Activated T-helper 1 cell treated with anti-CD3 and anti-CD28 coated beads, Interleukin-12 subunit alpha, Interleukin-12 subunit beta, Interleukin-2, Interleukin-4 antibody, amounts not matched to agents 30 ng/mL and 10 ng/mL and 1 ng/mL, durations not matched to agents 14 hours and 24 hours and 36 hours (primary cell): ENCODE data around the gene DNAH6. TPM values are rescaled to one million over a fixed set of nuclear protein-coding genes. Genes with fewer than 3 reads are reported as not detected.

Experiments
- DNase-seq: peaks from one replicate; pipeline ENCODE4 v3.0.0; 2021; ENCODE audit warnings: low spot score
- H3K27ac Mint-ChIP-seq: one replicate; pipeline ENCODE4 v1.8.0; 2021; ENCODE audit warnings: mild to moderate bottlenecking, mixed read lengths
- H3K27me3 Mint-ChIP-seq: one replicate; pipeline ENCODE4 v1.8.0; 2022; ENCODE audit warnings: mild to moderate bottlenecking, moderate library complexity, mixed read lengths; ENCODE audit not compliant: insufficient read depth
- H3K36me3 Mint-ChIP-seq: one replicate; pipeline ENCODE4 v1.8.0; 2021; ENCODE audit warnings: low read depth, mixed read lengths
- H3K4me1 Mint-ChIP-seq: one replicate; pipeline ENCODE4 v1.8.0; 2021; ENCODE audit warnings: low read depth, mixed read lengths
- H3K4me3 Mint-ChIP-seq: one replicate; pipeline ENCODE4 v1.8.0; 2021; ENCODE audit warnings: mild to moderate bottlenecking, moderate library complexity, mixed read lengths
- H3K9me3 Mint-ChIP-seq: one replicate; pipeline ENCODE4 v1.8.0; 2021; ENCODE audit warnings: mixed read lengths
- intact Hi-C: fragments of 100-400 bp; cut with micrococcal nuclease; formaldehyde crosslinking; loops from one replicate; pipeline ENCODE4 v1.15.1; 2024
- total RNA-seq: library from RNA; stranded (reverse); gene quantifications from 2 replicates; pipeline ENCODE4 v1.2.3, GENCODE V29; 2022

DNAH6 gene
- total RNA-seq, 1 donor from 2014 or later, result 0.16 TPM

- intact Hi-C loops, result no loop called here
- Mint-ChIP-seq H3K27me3 (no peaks in the 10 kb centered on the region), H3K9me3 (no peaks in the 10 kb centered on the region), H3K36me3 (peaks cover 12% of the 10 kb centered on the region), H3K27ac (no peak overlapping the region), H3K4me1 (peaks cover 38% of the 10 kb centered on the region), H3K4me3 (no peak overlapping the region)
- DNase-seq, result no peak
Observed at GRCh38 chr2:84786601-84787000, 270.3 kb downstream of the DNAH6 start.

GRCh38 chr2:84788027-84788426 is 271.7 kb downstream of the DNAH6 start:
- DNase-seq, result no peak
- Mint-ChIP-seq H3K4me3 (no peak overlapping the region), H3K36me3 (peaks cover 13% of the 10 kb centered on the region), H3K27ac (no peak overlapping the region), H3K27me3 (no peaks in the 10 kb centered on the region), H3K9me3 (peaks cover 13% of the 10 kb centered on the region), H3K4me1 (peaks cover 24% of the 10 kb centered on the region)
- intact Hi-C loops, result no loop called here

- DNase-seq, result no peak
- no peak overlapping the region for H3K4me3 Mint-ChIP-seq
- intact Hi-C loops, result no loop called here
- H3K4me1 Mint-ChIP-seq, result peaks cover 19% of the 10 kb centered on the region
- H3K9me3 Mint-ChIP-seq, result peaks cover 17% of the 10 kb centered on the region
- peaks cover 16% of the 10 kb centered on the region for H3K36me3 Mint-ChIP-seq
- no peaks in the 10 kb centered on the region for H3K27me3 Mint-ChIP-seq
- H3K27ac Mint-ChIP-seq, result no peak overlapping the region
Observed at GRCh38 chr2:84788498-84788897, 272.2 kb downstream of the DNAH6 start.

- Mint-ChIP-seq H3K9me3 (peaks cover 21% of the 10 kb centered on the region), H3K4me3 (no peak overlapping the region), H3K27ac (no peak overlapping the region), H3K36me3 (peaks cover 11% of the 10 kb centered on the region), H3K27me3 (no peaks in the 10 kb centered on the region), H3K4me1 (no peaks in the 10 kb centered on the region)
- intact Hi-C loops, result no loop called here
- no peak for DNase-seq
Observed at GRCh38 chr2:84792856-84793522, 276.7 kb downstream of the DNAH6 start.

GRCh38 chr2:84793641-84794040 is 277.3 kb downstream of the DNAH6 start:
- Mint-ChIP-seq H3K9me3 (peaks cover 21% of the 10 kb centered on the region), H3K27ac (no peak overlapping the region), H3K27me3 (no peaks in the 10 kb centered on the region), H3K4me1 (no peaks in the 10 kb centered on the region), H3K36me3 (peaks cover 6% of the 10 kb centered on the region), H3K4me3 (no peak overlapping the region)
- intact Hi-C loops, result no loop called here
- DNase-seq, result no peak

- intact Hi-C loops, result loop anchor here (2.0 kb wide), 2 partner anchors 14 to 36 kb away; no protein-coding TSS in a partner anchor
- H3K4me3 Mint-ChIP-seq, result no peak overlapping the region
- H3K27ac Mint-ChIP-seq, result no peak overlapping the region
- H3K36me3 Mint-ChIP-seq, result peaks cover 4% of the 10 kb centered on the region
- H3K9me3 Mint-ChIP-seq, result peaks cover 21% of the 10 kb centered on the region
- H3K4me1 Mint-ChIP-seq, result peaks cover 11% of the 10 kb centered on the region
- H3K27me3 Mint-ChIP-seq, result no peaks in the 10 kb centered on the region
- DNase-seq, result no peak
Observed at GRCh38 chr2:84796798-84797197, 280.5 kb downstream of the DNAH6 start.

- peaks cover 9% of the 10 kb centered on the region for H3K36me3 Mint-ChIP-seq
- intact Hi-C loops, result loop anchor here (2.0 kb wide), 2 partner anchors 14 to 36 kb away; no protein-coding TSS in a partner anchor
- no peak for DNase-seq
- H3K4me1 Mint-ChIP-seq, result peaks cover 11% of the 10 kb centered on the region
- peaks cover 21% of the 10 kb centered on the region for H3K9me3 Mint-ChIP-seq
- H3K27me3 Mint-ChIP-seq, result no peaks in the 10 kb centered on the region
- no peak overlapping the region for H3K27ac Mint-ChIP-seq
- H3K4me3 Mint-ChIP-seq, result no peak overlapping the region
Observed at GRCh38 chr2:84797271-84797670, 281.0 kb downstream of the DNAH6 start.

- peaks cover 11% of the 10 kb centered on the region for H3K4me1 Mint-ChIP-seq
- no peaks in the 10 kb centered on the region for H3K27me3 Mint-ChIP-seq
- peak overlapping the region; percentile 7 for H3K4me3 Mint-ChIP-seq
- intact Hi-C loops, result loop anchor here (2.0 kb wide), 1 partner anchor 17 kb away; no protein-coding TSS in a partner anchor
- H3K27ac Mint-ChIP-seq, result no peak overlapping the region
- H3K9me3 Mint-ChIP-seq, result peaks cover 9% of the 10 kb centered on the region
- DNase-seq, result no peak
- peaks cover 5% of the 10 kb centered on the region for H3K36me3 Mint-ChIP-seq
Observed at GRCh38 chr2:84799772-84800171, 283.5 kb downstream of the DNAH6 start.

GRCh38 chr2:84800194-84800805 is 284.0 kb downstream of the DNAH6 start:
- no peak overlapping the region for H3K27ac Mint-ChIP-seq
- DNase-seq, result no peak
- peak overlapping the region; percentile 7 for H3K4me3 Mint-ChIP-seq
- peaks cover 9% of the 10 kb centered on the region for H3K9me3 Mint-ChIP-seq
- H3K27me3 Mint-ChIP-seq, result no peaks in the 10 kb centered on the region
- H3K4me1 Mint-ChIP-seq, result peaks cover 11% of the 10 kb centered on the region
- intact Hi-C loops, result loop anchor here (2.0 kb wide), 1 partner anchor 17 kb away; no protein-coding TSS in a partner anchor
- peaks cover 5% of the 10 kb centered on the region for H3K36me3 Mint-ChIP-seq

- Mint-ChIP-seq H3K4me3 (no peak overlapping the region), H3K9me3 (peaks cover 9% of the 10 kb centered on the region), H3K4me1 (peaks cover 11% of the 10 kb centered on the region), H3K36me3 (peaks cover 5% of the 10 kb centered on the region), H3K27ac (no peak overlapping the region), H3K27me3 (no peaks in the 10 kb centered on the region)
- intact Hi-C loops, result loop anchor here (2.0 kb wide), 1 partner anchor 15 kb away; no protein-coding TSS in a partner anchor
- no peak for DNase-seq
Observed at GRCh38 chr2:84801811-84802210, 285.5 kb downstream of the DNAH6 start.

- no peak overlapping the region for H3K27ac Mint-ChIP-seq
- H3K36me3 Mint-ChIP-seq, result peaks cover 5% of the 10 kb centered on the region
- H3K4me1 Mint-ChIP-seq, result peaks cover 4% of the 10 kb centered on the region
- no peak overlapping the region for H3K4me3 Mint-ChIP-seq
- intact Hi-C loops, result no loop called here
- no peak for DNase-seq
- peaks cover 9% of the 10 kb centered on the region for H3K9me3 Mint-ChIP-seq
- H3K27me3 Mint-ChIP-seq, result no peaks in the 10 kb centered on the region
Observed at GRCh38 chr2:84805250-84805958, 289.1 kb downstream of the DNAH6 start.

- DNase-seq, result no peak
- peaks cover 7% of the 10 kb centered on the region for H3K9me3 Mint-ChIP-seq
- H3K4me1 Mint-ChIP-seq, result no peaks in the 10 kb centered on the region
- no peak overlapping the region for H3K27ac Mint-ChIP-seq
- peaks cover 1% of the 10 kb centered on the region for H3K27me3 Mint-ChIP-seq
- intact Hi-C loops, result no loop called here
- H3K36me3 Mint-ChIP-seq, result peaks cover 4% of the 10 kb centered on the region
- H3K4me3 Mint-ChIP-seq, result no peak overlapping the region
Observed at GRCh38 chr2:84807063-84807485, 290.8 kb downstream of the DNAH6 start.

- no peaks in the 10 kb centered on the region for H3K4me1 Mint-ChIP-seq
- H3K4me3 Mint-ChIP-seq, result no peak overlapping the region
- intact Hi-C loops, result no loop called here
Observed at GRCh38 chr2:84808279-84808678, 292.0 kb downstream of the DNAH6 start.

More at GRCh38 chr2:84808279-84808678, 292.0 kb downstream of the DNAH6 start:
- Mint-ChIP-seq H3K9me3 (no peaks in the 10 kb centered on the region), H3K36me3 (peaks cover 2% of the 10 kb centered on the region), H3K27me3 (peaks cover 1% of the 10 kb centered on the region), H3K27ac (no peak overlapping the region)
- no peak for DNase-seq
